AG04450 (cell line): ENCODE measurements around the gene B3GNT5. TPM values are rescaled to one million over a fixed set of nuclear protein-coding genes. Genes with fewer than 3 reads are reported as not detected.

Source experiments
- CTCF ChIA-PET: fragments of 300-600, 350-600 bp; formaldehyde crosslinking; extraction: SDS; loops from one replicate; lab custom pipeline; 2022; ENCODE audit warnings: antibody characterized with exemption, inconsistent platforms; lab: Charles Lee
- POLR2A ChIA-PET: fragments of 350-600 bp; formaldehyde crosslinking; extraction: SDS; loops from one replicate; lab custom pipeline; 2021; ENCODE audit warnings: antibody characterized with exemption, inconsistent platforms; lab: Yijun Ruan, JAX
- DNase-seq: peaks from one replicate; pipeline ENCODE4 v3.0.0-alpha.2; 2011; ENCODE audit warnings: low read depth, low spot score
- H3K27ac ChIP-seq: one replicate; pipeline ENCODE4 v1.5.1; 2012; ENCODE audit warnings: low read depth, low read length, control low read depth
- H3K27me3 ChIP-seq: one replicate; pipeline ENCODE4 v1.6.0; 2012; ENCODE audit warnings: low read length; ENCODE audit not compliant: control insufficient read depth, insufficient read depth
- H3K4me3 ChIP-seq: 2 replicates; pipeline ENCODE4 v1.5.1; 2011; ENCODE audit warnings: mild to moderate bottlenecking, low read depth, low read length, control low read depth
- H3K9me3 ChIP-seq: 2 replicates; pipeline ENCODE4 v1.5.1; 2012; ENCODE audit warnings: low read length; ENCODE audit not compliant: control insufficient read depth, insufficient read depth
- CTCF ChIP-seq: IDR thresholded peaks from 2 replicates; pipeline ENCODE4 v1.5.1; 2011; ENCODE audit warnings: low read depth, low read length, control low read depth, inconsistent platforms
- polyA plus RNA-seq: library from polyadenylated mRNA; depleted of rRNA; stranded (reverse); fragments of >200 nt; gene quantifications from 2 replicates; pipeline ENCODE4 v1.2.3, GENCODE V29; 2011

The B3GNT5 gene
- polyA plus RNA-seq, 1 experiment = 2.9 TPM

- TF ChIP-seq CTCF = no peak
These were observed 8.8 kb upstream of the B3GNT5 start for GRCh38 chr3:183244219-183244618.

GRCh38 chr3:183244981-183245476 lies 8.0 kb upstream of the B3GNT5 start:
- no peak overlapping the region for H3K27ac ChIP-seq
- H3K27me3 ChIP-seq = peaks cover 10% of the 10 kb centered on the region
- no peak for TF ChIP-seq CTCF
- H3K4me3 ChIP-seq = no peak overlapping the region
- POLR2A ChIA-PET = no interaction called here
- CTCF ChIA-PET = interaction anchor here (1.0 kb wide), 1 partner anchor 137 kb away, joined by 4 read pairs; no protein-coding TSS in a partner anchor
- no peak for DNase-seq
- peaks cover 7% of the 10 kb centered on the region for H3K9me3 ChIP-seq

More at GRCh38 chr3:183244219-183244618, 8.8 kb upstream of the B3GNT5 start:
- Histone ChIP-seq H3K9me3 (peaks cover 7% of the 10 kb centered on the region), H3K27me3 (peaks cover 7% of the 10 kb centered on the region), H3K4me3 (no peak overlapping the region), H3K27ac (no peak overlapping the region)
- ChIA-PET POLR2A (no interaction called here), CTCF (interaction anchor here (1.0 kb wide), 1 partner anchor 138 kb away, joined by 4 read pairs; no protein-coding TSS in a partner anchor)
- no peak for DNase-seq

- POLR2A ChIA-PET = no interaction called here
- CTCF ChIA-PET = no interaction called here
- Histone ChIP-seq H3K27me3 (peaks cover 18% of the 10 kb centered on the region), H3K9me3 (peaks cover 7% of the 10 kb centered on the region), H3K4me3 (no peak overlapping the region), H3K27ac (no peak overlapping the region)
- TF ChIP-seq CTCF = no peak
- DNase-seq = no peak
These were observed 6.0 kb upstream of the B3GNT5 start for GRCh38 chr3:183247011-183247589.

GRCh38 chr3:183249006-183249718 lies 3.9 kb upstream of the B3GNT5 start:
- Histone ChIP-seq H3K9me3 (no peaks in the 10 kb centered on the region), H3K4me3 (no peak overlapping the region), H3K27ac (no peak overlapping the region), H3K27me3 (peaks cover 28% of the 10 kb centered on the region)
- ChIA-PET POLR2A (no interaction called here), CTCF (no interaction called here)
- TF ChIP-seq CTCF = no peak
- no peak for DNase-seq

- TF ChIP-seq CTCF = no peak
- Histone ChIP-seq H3K9me3 (peaks cover 9% of the 10 kb centered on the region), H3K27me3 (peaks cover 28% of the 10 kb centered on the region), H3K27ac (no peak overlapping the region), H3K4me3 (no peak overlapping the region)
- DNase-seq = no peak
- POLR2A ChIA-PET = no interaction called here
- CTCF ChIA-PET = no interaction called here
These were observed 803 bp upstream of the B3GNT5 start for GRCh38 chr3:183252118-183252782.
